IMR-90 (cell line): ENCODE results near the gene ANKRD16. TPM values are rescaled to one million over a fixed set of nuclear protein-coding genes. Genes with fewer than 3 reads are reported as not detected.

Experiments used
- ATAC-seq: fragments of 200-7000 bp; cut with Tn5 transposase; 2 replicates; pipeline ENCODE4 v1.9.1; 2020; ENCODE audit warnings: low read depth, mild to moderate bottlenecking, moderate library complexity
- BruUV-seq: library from RNA; stranded (reverse); fragments of 400-500 nt; replicated peaks from 2 replicates; lab custom pipeline; 2021; lab: Mats Ljungman, UMichigan
- CTCF ChIA-PET: fragments of 300-600 bp; formaldehyde crosslinking; extraction: SDS; loops from one replicate; lab custom pipeline; 2021; ENCODE audit warnings: antibody characterized with exemption; lab: Yijun Ruan, JAX
- POLR2A ChIA-PET: fragments of 300-600 bp; sonication (Branson Sonifier 250); formaldehyde crosslinking; loops from one replicate; lab custom pipeline; 2022; ENCODE audit warnings: antibody characterized with exemption; ENCODE audit not compliant: unreplicated experiment; lab: Charles Lee
- DNase-seq: peaks from one replicate; pipeline ENCODE4 v3.0.0; 2013
- H2AFZ ChIP-seq: replicated peaks from 2 replicates; pipeline ENCODE3; 2013; ENCODE audit warnings: low read length, mild to moderate bottlenecking; ENCODE audit not compliant: poor library complexity
- H2AK5ac ChIP-seq: 2 replicates; pipeline ENCODE4 v1.6.1; 2013; ENCODE audit warnings: low read depth, low read length, inconsistent platforms
- H2AK9ac ChIP-seq: replicated peaks from 2 replicates; pipeline ENCODE3; 2013; ENCODE audit warnings: mild to moderate bottlenecking, low read depth, low read length, moderate library complexity; ENCODE audit not compliant: poor library complexity
- H2BK120ac ChIP-seq: 2 replicates; pipeline ENCODE4 v1.6.1; 2013; ENCODE audit warnings: low read depth, low read length, inconsistent platforms
- H2BK15ac ChIP-seq: 3 replicates; pipeline ENCODE4 v1.6.1; 2013; ENCODE audit warnings: low read depth, low read length, inconsistent platforms
- H2BK20ac ChIP-seq: 2 replicates; pipeline ENCODE4 v1.6.1; 2013; ENCODE audit warnings: low read depth, mild to moderate bottlenecking, inconsistent platforms, low read length, moderate library complexity
- H2BK5ac ChIP-seq: 2 replicates; pipeline ENCODE4 v1.6.1; 2013; ENCODE audit warnings: mild to moderate bottlenecking, low read depth, low read length, inconsistent platforms; ENCODE audit not compliant: poor library complexity, severe bottlenecking
- H3K14ac ChIP-seq: replicated peaks from 2 replicates; pipeline ENCODE4 v1.6.1; 2013; ENCODE audit warnings: low read depth, low read length, inconsistent platforms
- H3K18ac ChIP-seq: 2 replicates; pipeline ENCODE4 v1.6.1; 2013; ENCODE audit warnings: low read depth, low read length, control low read depth
- H3K23ac ChIP-seq: 2 replicates; pipeline ENCODE4 v1.6.1; 2013; ENCODE audit warnings: low read depth, low read length, inconsistent platforms
- H3K27ac ChIP-seq: 2 replicates; pipeline ENCODE4 v1.5.1; 2013; ENCODE audit warnings: mild to moderate bottlenecking, control low read depth, low read length; ENCODE audit not compliant: insufficient read depth
- H3K27me3 ChIP-seq: 2 replicates; pipeline ENCODE4 v1.6.1; 2013; ENCODE audit warnings: low read length; ENCODE audit not compliant: control insufficient read depth, insufficient read depth
- H3K36me3 ChIP-seq: 2 replicates; pipeline ENCODE4 v1.6.1; 2013; ENCODE audit warnings: low read length, mixed read lengths; ENCODE audit not compliant: control insufficient read depth, insufficient read depth
- H3K4ac ChIP-seq: 2 replicates; pipeline ENCODE4 v1.6.1; 2013; ENCODE audit warnings: low read depth, low read length, inconsistent platforms
- H3K4me1 ChIP-seq: 2 replicates; pipeline ENCODE4 v1.6.1; 2013; ENCODE audit warnings: low read length, mixed read lengths; ENCODE audit not compliant: control insufficient read depth, insufficient read depth
- H3K4me2 ChIP-seq: 2 replicates; pipeline ENCODE4 v1.6.1; 2013; ENCODE audit warnings: low read depth, mild to moderate bottlenecking, control low read depth, low read length, moderate library complexity
- H3K4me3 ChIP-seq: 2 replicates; pipeline ENCODE4 v1.5.1; 2013; ENCODE audit warnings: low read depth, mild to moderate bottlenecking, control low read depth, low read length, moderate library complexity; ENCODE audit not compliant: insufficient read depth
- H3K56ac ChIP-seq: 2 replicates; pipeline ENCODE4 v1.6.1; 2013; ENCODE audit warnings: low read length, inconsistent platforms; ENCODE audit not compliant: insufficient read depth; ENCODE audit errors: extremely low read depth
- H3K79me1 ChIP-seq, 2 experiments: 2 replicates each; pipeline ENCODE4 v1.6.1; 2013; ENCODE audit warnings: low read length in 2 of 2, inconsistent platforms in 1 of 2, low read depth in 1 of 2
- H3K9ac ChIP-seq: 2 replicates; pipeline ENCODE4 v1.6.1; 2013; ENCODE audit warnings: low read depth, low read length, control low read depth
- H3K9me1 ChIP-seq: 2 replicates; pipeline ENCODE4 v1.6.1; 2013; ENCODE audit warnings: low read length, inconsistent platforms; ENCODE audit not compliant: insufficient read depth
- H3K9me3 ChIP-seq: 2 replicates; pipeline ENCODE4 v1.6.1; 2013; ENCODE audit warnings: low read length; ENCODE audit not compliant: control insufficient read depth, insufficient read depth
- H4K20me1 ChIP-seq: 2 replicates; pipeline ENCODE4 v1.6.1; 2013; ENCODE audit warnings: low read length, inconsistent platforms; ENCODE audit not compliant: insufficient read depth
- H4K5ac ChIP-seq: 2 replicates; pipeline ENCODE4 v1.6.1; 2013; ENCODE audit warnings: mild to moderate bottlenecking, low read depth, low read length, control low read depth
- H4K8ac ChIP-seq, 2 experiments: 2 replicates each; pipeline ENCODE4 v1.6.1; 2013; ENCODE audit warnings: low read depth in 2 of 2, low read length in 2 of 2, control low read depth in 1 of 2, inconsistent platforms in 1 of 2
- H4K91ac ChIP-seq: 2 replicates; pipeline ENCODE4 v1.6.1; 2013; ENCODE audit warnings: low read depth, low read length, inconsistent platforms; ENCODE audit not compliant: insufficient read depth
- BHLHE40 ChIP-seq: fragments of 150-350 bp; IDR thresholded peaks from 2 replicates; pipeline ENCODE4 v1.6.1; 2016; ENCODE audit warnings: mild to moderate bottlenecking, low read depth, low read length
- CEBPB ChIP-seq: IDR thresholded peaks from 2 replicates; pipeline ENCODE4 v1.6.1; 2012; ENCODE audit warnings: low read depth, low read length, improper control_type of control experiment
- CHD1 ChIP-seq: IDR thresholded peaks from 2 replicates; pipeline ENCODE4 v1.6.1; 2012; ENCODE audit warnings: low read depth, low read length, improper control_type of control experiment
- CTCF ChIP-seq: conservative IDR thresholded peaks from 2 replicates; pipeline ENCODE4 v1.5.1; 2012; ENCODE audit warnings: mild to moderate bottlenecking, low read depth, low read length, improper control_type of control experiment
- ELK1 ChIP-seq: fragments of 150-350 bp; IDR thresholded peaks from 2 replicates; pipeline ENCODE4 v1.6.1; 2016; ENCODE audit warnings: low read depth, mild to moderate bottlenecking, low read length, moderate library complexity, borderline replicate concordance
- MAFK ChIP-seq: IDR thresholded peaks from 2 replicates; pipeline ENCODE4 v1.6.1; 2012; ENCODE audit warnings: low read depth, low read length, improper control_type of control experiment
- MXI1 ChIP-seq: IDR thresholded peaks from 2 replicates; pipeline ENCODE4 v1.6.1; 2012; ENCODE audit warnings: low read depth, mild to moderate bottlenecking, low read length, moderate library complexity, borderline replicate concordance
- NFE2L2 ChIP-seq: fragments of 150-350 bp; IDR thresholded peaks from 2 replicates; pipeline ENCODE4 v1.6.1; 2016; ENCODE audit warnings: low read depth, mild to moderate bottlenecking, low read length
- RAD21 ChIP-seq: IDR thresholded peaks from 2 replicates; pipeline ENCODE4 v1.6.1; 2012; ENCODE audit warnings: low read length, improper control_type of control experiment
- RCOR1 ChIP-seq: IDR thresholded peaks from 2 replicates; pipeline ENCODE4 v1.6.1; 2012; ENCODE audit warnings: mild to moderate bottlenecking, low read length, improper control_type of control experiment; ENCODE audit not compliant: insufficient replicate concordance
- RFX5 ChIP-seq: IDR thresholded peaks from 2 replicates; pipeline ENCODE4 v1.8.0; 2012; ENCODE audit warnings: low read depth, mild to moderate bottlenecking, low read length, moderate library complexity
- SMC3 ChIP-seq: fragments of 150-350 bp; IDR thresholded peaks from 2 replicates; pipeline ENCODE4 v1.6.1; 2016; ENCODE audit warnings: low read depth, mild to moderate bottlenecking, antibody characterized with exemption, low read length, moderate library complexity
- USF2 ChIP-seq: fragments of 150-350 bp; IDR thresholded peaks from 2 replicates; pipeline ENCODE4 v1.6.1; 2017; ENCODE audit warnings: mild to moderate bottlenecking, antibody characterized with exemption, low read length, low read depth
- WGBS, 2 experiments: methylation state at CpG; one replicate each; pipeline versions ENCODE4 v1.1.5 to v1.1.7; 2013; ENCODE audit warnings: missing lambda C conversion rate in 2 of 2; ENCODE audit not compliant: insufficient read length in 1 of 2; ENCODE audit errors: extremely low coverage in 2 of 2; 5-methylcytosine and 5-hydroxymethylcytosine counted together
- dilution Hi-C: fragments of 300-500 bp; cut with HindIII; formaldehyde crosslinking; loops from one replicate; pipeline ENCODE4 v1.14.3; 2018; ENCODE audit warnings: low sequenced_read_pairs; ENCODE audit not compliant: unreplicated experiment
- in situ Hi-C: fragments of 300-500 bp; cut with MboI; formaldehyde crosslinking; loops from 3 replicates; pipeline ENCODE4 v1.14.3; 2019; ENCODE audit warnings: low sequenced_read_pairs, inconsistent platforms, mixed read lengths
- intact Hi-C: fragments of 100-400 bp; cut with micrococcal nuclease; formaldehyde crosslinking; loops from 2 replicates; pipeline ENCODE4 v1.10.0; 2022
- polyA plus RNA-seq, 3 experiments: library from polyadenylated mRNA; depleted of rRNA; stranded (reverse); fragments of >200 nt; gene quantifications; 2 replicates each; pipeline ENCODE4 v1.2.3, GENCODE V29; 2012; ENCODE audit warnings: low replicate concordance in 1 of 3
- total RNA-seq: library from RNA; depleted of rRNA; stranded (reverse); fragments of >200 nt; gene quantifications from 2 replicates; pipeline ENCODE4 v1.2.3, GENCODE V29; 2012

ANKRD16 gene
- total and polyA plus RNA-seq, 2 of the 4 experiments (the other 2 are of a cell fraction), result 5.1 to 5.7 TPM

GRCh38 chr10:5935628-5936027, 45.9 kb upstream of the ANKRD16 start:
- Histone ChIP-seq H2AK9ac (no peak overlapping the region), H4K5ac (no peak overlapping the region), H4K8ac (no peak overlapping the region), H3K23ac (no peak overlapping the region), H2BK120ac (no peak overlapping the region), H3K9ac (no peak overlapping the region), H3K4me3 (no peak overlapping the region), H2AK5ac (no peak overlapping the region), H3K18ac (no peak overlapping the region), H2BK5ac (no peak overlapping the region), H3K4me1 (no peaks in the 10 kb centered on the region), H2AFZ (no peak overlapping the region), H3K14ac (no peak overlapping the region), H3K9me1 (0 out of 2 replicates have a peak, but pooled peaks cover 7% of the 10 kb centered on the region), H3K79me1 (peaks cover 5 to 17% of the 10 kb centered on the region in 2 experiments), H3K36me3 (peaks cover 57% of the 10 kb centered on the region), H3K56ac (no peak overlapping the region), H3K27me3 (no peaks in the 10 kb centered on the region), H3K4ac (no peak overlapping the region), H2BK15ac (no peak overlapping the region), H3K27ac (no peak overlapping the region), H4K91ac (no peak overlapping the region), H3K9me3 (no peaks in the 10 kb centered on the region), H3K4me2 (no peak overlapping the region), H4K20me1 (no peaks in the 10 kb centered on the region; the same call in 1 of the 2 replicates), H2BK20ac (no peak overlapping the region)
- WGBS, 2 experiments, result 84% methylated on average over 4 of the region's 10 CpGs; no CpG with 5 or more reads in 1 of the 2 experiments
- in situ Hi-C loops, result no loop called here
- no TSS peak for BruUV-seq
- DNase-seq, result no peak
- intact Hi-C loops, result loop anchor here (1.0 kb wide), 1 partner anchor 8 kb away; no protein-coding TSS in a partner anchor
- TF ChIP-seq CTCF (no peak), BHLHE40 (no peak), RFX5 (no peak), RAD21 (no peak), SMC3 (no peak), CEBPB (no peak), NFE2L2 (no peak), MAFK (no peak), USF2 (no peak), ELK1 (no peak), RCOR1 (no peak), MXI1 (no peak), CHD1 (no peak)
- dilution Hi-C loops, result no loop called here
- ATAC-seq, result no peak
- ChIA-PET POLR2A (interaction anchor here (0.5 kb wide), 1 partner anchor 510 kb away, joined by 3 read pairs; no protein-coding TSS in a partner anchor), CTCF (no interaction called here)
